ENCODE results near the gene LUC7L2. TPM values are rescaled to one million over a fixed set of nuclear protein-coding genes. Genes with fewer than 3 reads are reported as not detected.

LUC7L2 gene
- total RNA-seq, 2 donors from 2014 or later = 61.3 to 107 TPM

- Histone ChIP-seq H3K27ac (no peak overlapping the region), H3K27me3 (no peaks in the 10 kb centered on the region), H3K9me3 (no peaks in the 10 kb centered on the region), H3K36me3 (no peaks in the 10 kb centered on the region), H3K4me3 (no peak overlapping the region), H3K9ac (ENCODE audit: low read depth in 2 of 2, low read length in 2 of 2) (no peak overlapping the region), H3K4me1 (peaks cover 11% of the 10 kb centered on the region)
- no peak for TF ChIP-seq CTCF (IDR thresholded peaks at IDR 0.05)
- intact Hi-C loops (cut with DNase I) = no loop called here
- no peak for DNase-seq
Observed at GRCh38 chr7:139362981-139363380, 3.3 kb downstream of the LUC7L2 start.

- TF ChIP-seq CTCF (IDR thresholded peaks at IDR 0.05) = no peak
- peaks cover 11% of the 10 kb centered on the region for H3K4me1 ChIP-seq
- no peak for DNase-seq
- no peaks in the 10 kb centered on the region for H3K27me3 ChIP-seq
- intact Hi-C loops (cut with DNase I) = loop anchor here (5.0 kb wide), 1 partner anchor 37 kb away; no protein-coding TSS in a partner anchor
- H3K4me3 ChIP-seq = no peak overlapping the region
- H3K9me3 ChIP-seq = no peaks in the 10 kb centered on the region
- no peaks in the 10 kb centered on the region for H3K36me3 ChIP-seq
- no peak overlapping the region for H3K27ac ChIP-seq
- H3K9ac ChIP-seq (ENCODE audit: low read depth in 2 of 2, low read length in 2 of 2) = no peak overlapping the region
Observed at GRCh38 chr7:139365336-139365735, 5.6 kb downstream of the LUC7L2 start.

GRCh38 chr7:139366400-139366799 is 6.7 kb downstream of the LUC7L2 start:
- DNase-seq = no peak
- H3K27me3 ChIP-seq = no peaks in the 10 kb centered on the region
- H3K4me1 ChIP-seq = peaks cover 7% of the 10 kb centered on the region
- no peaks in the 10 kb centered on the region for H3K36me3 ChIP-seq
- no peak overlapping the region for H3K9ac ChIP-seq (ENCODE audit: low read depth in 2 of 2, low read length in 2 of 2)
- no peaks in the 10 kb centered on the region for H3K9me3 ChIP-seq
- no peak overlapping the region for H3K27ac ChIP-seq
- intact Hi-C loops (cut with DNase I) = loop anchor here (5.0 kb wide), 1 partner anchor 36 kb away; no protein-coding TSS in a partner anchor
- no peak for TF ChIP-seq CTCF (IDR thresholded peaks at IDR 0.05)
- H3K4me3 ChIP-seq = no peak overlapping the region

GRCh38 chr7:139367438-139368155 is 7.9 kb downstream of the LUC7L2 start:
- no peak overlapping the region for H3K4me3 ChIP-seq
- TF ChIP-seq CTCF (IDR thresholded peaks at IDR 0.05) = no peak
- no peaks in the 10 kb centered on the region for H3K36me3 ChIP-seq
- no peak overlapping the region for H3K27ac ChIP-seq
- H3K4me1 ChIP-seq = no peaks in the 10 kb centered on the region
- no peak for DNase-seq
- no peak overlapping the region for H3K9ac ChIP-seq (ENCODE audit: low read depth in 2 of 2, low read length in 2 of 2)
- intact Hi-C loops (cut with DNase I) = loop anchor here (5.0 kb wide), 1 partner anchor 35 kb away; no protein-coding TSS in a partner anchor
- no peaks in the 10 kb centered on the region for H3K27me3 ChIP-seq
- H3K9me3 ChIP-seq = no peaks in the 10 kb centered on the region

- H3K4me3 ChIP-seq = no peak overlapping the region
- no peak overlapping the region for H3K9ac ChIP-seq (ENCODE audit: low read depth in 2 of 2, low read length in 2 of 2)
- no peaks in the 10 kb centered on the region for H3K9me3 ChIP-seq
- TF ChIP-seq CTCF (IDR thresholded peaks at IDR 0.05) = no peak
- H3K27me3 ChIP-seq = no peaks in the 10 kb centered on the region
- H3K27ac ChIP-seq = no peak overlapping the region
- no peak for DNase-seq
- H3K36me3 ChIP-seq = no peaks in the 10 kb centered on the region
- H3K4me1 ChIP-seq = no peaks in the 10 kb centered on the region
- intact Hi-C loops (cut with DNase I) = no loop called here
Observed at GRCh38 chr7:139370301-139370942, 10.7 kb downstream of the LUC7L2 start.

Measured in colonic mucosa (tissue), 4 donors.